ENCODE measurements around the gene SLIT1.

The SLIT1 gene

DNA sequence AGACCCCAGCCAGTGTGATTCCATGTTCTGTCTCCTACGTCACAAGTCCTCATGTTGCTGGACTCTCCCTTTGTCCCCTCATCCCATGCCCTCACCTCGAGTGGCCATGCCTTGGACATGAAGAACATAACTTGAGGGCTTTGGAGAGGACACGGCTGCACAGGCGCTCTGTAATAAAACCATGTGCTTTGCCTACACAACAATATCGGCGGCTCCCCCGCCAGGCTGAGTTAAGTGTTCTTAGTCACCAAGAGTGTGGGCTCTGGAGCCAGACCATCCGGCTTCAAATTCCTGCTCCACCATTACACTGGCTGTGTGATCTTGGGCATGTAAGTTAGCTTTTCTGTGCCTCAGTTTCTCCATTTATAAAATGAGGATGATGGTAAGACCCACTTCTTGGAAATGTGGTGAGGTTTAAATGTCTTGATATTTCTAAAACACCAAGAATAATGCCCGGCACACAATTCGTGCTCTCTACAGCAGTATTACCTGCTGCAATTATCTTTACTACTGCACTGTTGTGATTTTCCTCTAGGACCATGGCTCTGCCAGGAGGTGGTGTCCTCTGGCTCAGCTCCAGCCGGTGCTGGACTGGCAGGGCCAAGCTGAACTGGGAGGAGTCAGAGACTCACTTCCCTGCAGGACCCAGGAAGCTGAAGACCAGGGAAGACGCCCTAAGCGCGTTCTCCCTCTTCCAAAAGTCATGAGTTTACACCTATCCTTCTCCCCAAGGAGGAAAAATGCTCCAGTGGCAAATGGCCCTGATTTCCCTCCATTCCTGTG lies 15.7 kb downstream of the SLIT1 start:
- no peak for DNase-seq

DNA sequence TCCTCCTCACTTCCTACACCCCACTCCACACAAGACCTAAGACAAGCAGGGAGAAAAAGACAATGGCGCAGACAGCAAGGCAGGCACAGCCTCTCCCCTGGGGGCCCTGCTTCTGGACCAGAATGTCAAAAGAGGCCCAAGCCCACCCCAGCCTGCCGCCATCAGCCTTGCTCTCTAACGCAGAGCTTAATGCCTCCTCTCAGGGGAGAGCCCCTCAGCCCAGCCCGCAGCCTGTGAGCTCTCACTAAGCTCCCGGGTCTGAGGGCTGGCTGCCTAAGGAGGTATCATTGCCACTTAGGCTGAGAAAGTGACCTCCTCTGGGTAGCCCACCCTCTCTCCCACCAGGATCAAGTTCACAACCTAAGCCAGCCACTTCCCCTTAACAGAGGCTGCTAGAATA lies 16.7 kb downstream of the SLIT1 start:
- DNase-seq = no peak

DNA sequence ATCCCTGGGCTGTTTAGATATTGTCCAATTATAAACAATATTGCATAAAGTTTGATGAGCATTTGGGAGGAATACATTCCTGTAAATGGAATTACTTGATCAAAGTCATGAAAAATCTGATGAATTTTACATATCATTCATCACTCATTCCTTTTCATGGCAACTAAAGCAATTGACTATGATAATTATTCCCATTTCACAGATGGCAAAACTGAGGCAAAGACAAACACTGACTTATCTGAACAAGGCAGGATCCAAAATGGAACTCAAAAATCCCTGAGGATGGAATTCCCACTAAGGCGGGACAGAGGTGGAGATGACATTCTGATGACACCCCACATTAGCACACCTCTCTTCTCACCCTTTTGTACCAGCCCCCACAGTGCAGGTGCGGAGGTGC lies 17.1 kb downstream of the SLIT1 start:
- DNase-seq = no peak

DNA sequence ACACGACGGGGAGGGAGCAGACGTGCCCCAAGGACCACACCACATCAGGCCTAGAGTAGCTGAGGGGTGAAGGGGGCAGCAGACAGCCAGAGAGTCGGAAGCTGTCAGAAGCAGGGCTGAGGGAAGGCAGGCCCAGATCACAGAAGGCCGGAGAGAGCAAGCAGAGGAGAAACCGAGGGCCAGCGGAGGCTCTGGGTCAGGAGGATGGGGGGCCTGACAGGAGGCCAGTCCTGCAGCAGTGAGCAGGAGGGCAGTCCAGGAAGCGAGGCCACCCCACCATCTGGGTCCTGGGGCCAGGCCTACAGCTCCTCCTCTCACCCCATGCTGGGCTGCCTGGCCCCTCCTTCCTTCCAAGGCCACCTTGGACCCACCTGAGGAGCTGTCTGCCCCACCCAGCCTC lies 20.3 kb downstream of the SLIT1 start:
- no peak for DNase-seq

DNA sequence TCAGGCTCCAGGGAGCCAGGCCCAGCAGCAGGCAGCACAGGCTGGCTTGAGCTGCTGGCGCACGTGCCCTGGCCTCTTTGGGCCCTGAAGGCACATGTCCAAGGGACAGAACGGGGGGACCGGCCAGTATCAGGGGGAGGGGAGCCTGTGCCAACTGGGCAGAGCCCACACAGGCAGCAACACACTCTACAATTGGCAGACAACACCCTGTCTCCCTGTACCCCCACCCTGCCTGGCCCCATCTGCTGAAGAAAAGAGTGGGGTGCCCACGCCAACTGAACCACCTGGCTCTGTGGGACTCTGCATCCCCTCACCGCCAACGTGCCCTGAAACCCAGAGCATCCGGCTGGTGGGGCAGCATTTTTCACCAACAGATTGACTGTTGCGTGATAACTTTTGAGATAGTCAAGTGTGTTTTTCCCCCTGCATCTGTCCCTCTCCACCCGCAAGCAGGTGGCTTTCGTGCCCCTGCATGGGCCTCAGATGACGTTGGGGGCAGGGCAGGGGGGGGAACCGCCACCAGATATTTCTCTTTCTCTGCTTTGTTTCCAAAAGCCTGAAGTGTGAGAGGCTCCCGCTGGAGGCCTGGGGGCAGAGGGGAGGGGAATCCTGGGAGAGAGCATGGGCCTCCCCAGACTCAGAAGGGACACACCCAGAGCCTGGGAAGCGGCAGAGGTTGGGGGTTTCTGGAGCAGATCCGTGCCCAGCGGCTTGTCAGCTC lies 21.8 kb downstream of the SLIT1 start:
- DNase-seq = no peak

DNA sequence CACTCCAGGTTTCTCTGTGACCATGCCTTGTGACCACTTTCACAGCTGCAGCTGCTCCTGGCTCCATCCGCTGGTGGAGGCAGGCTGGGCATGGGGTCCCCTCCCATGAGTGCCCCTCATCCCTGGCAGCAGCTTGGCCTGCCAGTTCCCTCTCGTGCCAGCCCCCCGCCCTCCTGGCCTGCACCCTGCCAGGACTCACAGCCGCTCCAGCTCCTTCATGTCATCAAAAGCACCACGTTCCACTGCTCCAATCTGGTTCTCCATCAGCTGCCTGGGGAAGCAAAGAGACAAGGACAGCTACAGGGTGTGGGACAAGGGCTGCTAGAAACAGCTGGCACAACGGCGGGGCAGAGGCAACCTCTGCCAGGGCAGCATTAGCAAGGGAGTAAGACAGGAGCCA lies 22.6 kb downstream of the SLIT1 start:
- DNase-seq = no peak

DNA sequence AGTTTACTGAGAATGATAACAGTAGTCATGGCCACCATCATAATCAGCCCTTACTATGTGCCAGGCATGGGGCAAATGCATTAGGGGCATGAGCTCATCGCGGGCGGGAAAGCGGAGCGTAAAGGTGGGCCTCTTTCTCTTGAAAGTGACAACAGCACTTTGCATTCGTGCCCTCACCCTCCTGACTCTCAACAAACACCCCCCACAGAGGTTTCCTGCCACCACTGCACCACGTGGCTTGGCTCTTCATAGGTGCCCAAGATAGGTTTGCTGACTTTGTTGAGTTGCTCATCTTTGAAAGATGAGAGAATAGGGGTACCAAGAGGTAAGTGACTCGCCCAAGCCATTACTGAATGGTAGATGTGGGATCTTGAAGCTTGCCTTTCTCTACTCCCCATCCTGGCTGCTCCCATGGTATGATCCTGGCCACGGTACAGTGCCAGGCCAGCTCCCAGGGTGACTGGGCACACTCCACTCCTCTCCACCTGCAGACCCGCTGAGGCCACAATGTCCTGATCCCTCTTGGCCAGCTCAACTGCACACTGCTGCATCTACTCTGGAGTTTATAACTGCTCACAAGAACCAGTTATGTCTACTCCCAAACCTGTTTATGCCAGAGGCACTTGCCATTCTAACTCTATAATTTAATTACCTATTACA lies 26.0 kb downstream of the SLIT1 start:
- DNase-seq = no peak

DNA sequence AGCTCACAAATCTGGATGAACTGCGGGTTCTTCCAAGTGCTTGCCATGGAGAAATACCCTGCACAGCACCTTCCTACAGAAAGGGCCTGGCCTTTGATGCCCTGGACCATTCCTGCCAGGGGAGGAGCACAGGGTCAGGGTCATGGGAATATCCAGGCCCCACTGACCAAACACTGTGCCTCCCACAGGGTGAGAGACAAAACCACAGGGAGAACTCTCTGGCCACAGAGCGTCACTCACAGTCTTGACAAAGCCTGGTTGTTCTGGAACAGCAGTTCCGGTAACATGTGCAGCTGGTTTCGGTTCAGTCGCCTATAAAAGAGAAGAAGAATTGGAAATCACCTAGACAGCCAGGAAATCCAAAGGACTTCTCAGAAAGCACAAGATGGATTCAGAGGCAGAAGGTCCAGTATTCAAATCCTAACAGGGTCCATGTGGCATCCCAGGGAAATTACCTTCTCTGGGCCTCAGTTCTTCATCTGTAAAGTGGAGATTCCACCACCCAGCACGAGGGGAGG lies 28.1 kb downstream of the SLIT1 start:
- DNase-seq = no peak

DNA sequence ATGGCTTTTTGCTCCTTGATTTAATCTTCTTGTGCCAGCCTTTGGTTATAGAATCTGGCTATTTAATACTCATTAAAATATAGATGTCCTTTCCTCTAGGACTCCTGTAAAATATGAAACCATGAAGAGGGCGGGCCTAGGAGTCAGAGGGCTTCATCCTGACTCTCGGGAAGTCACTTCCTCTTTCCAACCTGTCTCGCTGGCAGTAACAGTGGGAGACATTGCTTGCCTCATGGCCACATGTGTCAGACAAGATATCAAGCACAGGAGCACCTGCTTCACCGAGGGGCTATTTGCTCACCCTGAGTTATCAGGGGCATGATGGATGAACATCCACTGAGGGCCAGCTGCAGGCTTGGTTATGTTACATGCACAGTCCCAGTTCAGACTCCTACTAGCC lies 31.0 kb downstream of the SLIT1 start:
- DNase-seq = no peak

DNA sequence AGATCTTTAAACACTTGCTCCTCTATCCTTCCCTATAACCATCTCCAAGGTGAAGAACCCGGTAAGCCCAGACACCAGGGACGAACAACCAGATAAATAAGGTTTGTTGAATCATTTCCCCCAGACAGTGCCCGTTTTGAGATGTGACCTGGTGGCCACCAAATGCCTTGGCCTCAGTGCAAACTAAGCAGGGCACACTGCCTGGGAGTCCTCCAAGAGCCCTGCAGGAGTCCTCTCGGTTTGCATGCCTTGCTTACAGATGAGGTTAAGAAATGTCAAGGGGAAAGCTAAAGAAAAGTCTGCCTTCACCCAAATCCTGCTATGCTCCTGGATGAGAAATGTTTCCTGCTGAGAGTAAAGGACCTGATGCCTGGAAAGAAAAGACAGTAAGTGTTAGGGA lies 31.6 kb downstream of the SLIT1 start:
- no peak for DNase-seq

DNA sequence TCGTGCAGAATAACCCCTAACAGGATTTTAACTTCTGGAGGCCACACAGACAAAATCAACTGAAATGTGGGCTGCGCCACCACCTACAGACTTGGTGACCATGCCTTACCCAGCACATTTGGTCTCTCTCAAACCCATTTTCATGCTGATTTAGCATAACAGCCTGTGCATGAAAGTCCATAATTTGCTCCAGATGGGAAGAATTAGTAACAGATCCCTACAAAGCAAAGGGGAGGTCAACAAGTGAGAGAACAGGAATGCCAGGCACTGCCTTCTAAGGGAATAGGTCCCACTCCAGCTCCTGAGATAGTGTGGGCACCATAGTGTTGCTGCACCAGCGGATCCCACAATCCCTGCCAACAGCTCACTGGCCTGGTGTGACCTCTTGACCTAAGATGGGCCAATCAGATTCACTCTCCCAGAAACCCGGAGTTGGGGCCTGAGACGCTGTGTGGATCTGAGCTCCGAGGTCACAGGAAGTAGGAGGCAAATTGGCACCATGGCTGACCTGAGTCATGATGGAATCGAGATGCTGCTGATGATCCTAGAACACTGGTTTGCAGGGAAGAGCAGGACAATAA lies 32.4 kb downstream of the SLIT1 start:
- DNase-seq = no peak

DNA sequence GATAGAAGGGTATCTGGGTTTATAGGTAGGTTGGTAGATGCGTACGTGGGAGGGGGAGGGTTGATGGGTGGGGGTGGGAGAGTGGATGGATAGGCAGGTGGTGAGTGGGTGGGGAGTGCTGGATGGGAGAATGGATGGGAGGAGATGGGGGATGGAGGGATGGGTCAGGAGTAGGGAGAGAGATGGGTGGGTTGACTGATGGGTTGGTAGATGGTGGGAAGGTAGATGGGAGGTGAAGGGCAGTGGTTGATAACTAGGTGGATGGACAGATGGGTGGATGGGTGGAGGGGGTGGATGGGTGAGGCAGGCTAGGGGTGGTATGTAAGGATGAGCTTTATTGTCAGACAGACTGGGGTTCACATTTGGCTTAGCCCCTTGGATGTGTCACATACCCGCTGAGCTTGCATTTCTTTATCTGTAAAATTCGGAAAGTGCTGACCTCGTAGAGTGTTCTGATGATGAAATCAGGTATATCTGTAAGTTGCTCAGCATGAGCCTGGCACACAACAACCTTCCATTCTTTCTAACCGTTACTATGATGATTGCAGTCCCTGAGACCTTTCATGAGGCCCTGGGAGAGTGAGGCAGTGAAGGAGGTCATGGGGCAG lies 34.3 kb downstream of the SLIT1 start:
- no peak for DNase-seq

DNA sequence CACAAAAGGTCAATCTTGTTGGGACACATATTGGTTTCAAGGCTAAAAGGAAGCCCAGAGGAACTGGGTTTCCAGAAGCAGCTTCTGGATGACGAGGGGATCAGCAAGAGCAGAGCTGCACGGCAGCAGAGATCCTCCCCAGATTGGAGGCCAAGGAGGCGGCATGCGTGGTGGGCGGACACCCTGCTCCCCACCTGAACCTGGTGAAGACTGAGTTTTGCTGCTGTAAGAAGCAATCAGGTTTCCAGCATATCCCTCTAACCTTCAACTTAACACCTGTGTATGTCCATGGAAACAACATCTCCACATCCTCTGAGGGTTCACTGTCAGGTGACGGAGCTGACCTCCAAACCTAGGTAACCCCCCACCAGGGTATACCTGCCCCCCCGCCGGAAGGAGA lies 35.1 kb downstream of the SLIT1 start:
- DNase-seq = no peak

DNA sequence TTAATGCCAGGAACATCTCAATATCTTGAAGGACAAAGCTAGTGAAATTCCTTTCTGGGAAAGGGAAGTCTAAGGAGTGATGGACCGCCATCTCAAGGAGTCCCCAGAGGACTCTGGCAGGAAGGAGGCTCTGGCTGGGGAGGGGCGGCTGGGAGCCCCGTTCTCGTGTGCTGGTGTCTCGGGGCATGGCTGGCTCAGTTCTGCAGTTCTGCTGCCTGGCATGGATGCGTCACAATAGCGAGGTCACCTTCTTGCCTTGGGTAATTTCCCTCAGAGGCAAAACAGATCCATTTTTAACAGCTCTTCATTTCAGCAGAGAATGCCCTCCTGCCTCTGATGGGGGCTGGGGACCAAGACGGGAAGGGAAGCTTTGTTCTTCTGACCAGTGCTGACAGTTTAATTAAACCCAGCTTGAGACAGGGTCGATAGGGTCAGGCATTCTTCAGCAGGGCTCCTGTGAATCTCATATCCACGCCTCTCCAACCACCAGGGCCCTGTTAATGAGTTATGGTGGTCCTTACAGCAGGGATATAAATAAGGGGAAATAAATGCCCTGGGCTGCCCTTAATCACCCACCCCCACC lies 35.7 kb downstream of the SLIT1 start:
- DNase-seq = no peak

DNA sequence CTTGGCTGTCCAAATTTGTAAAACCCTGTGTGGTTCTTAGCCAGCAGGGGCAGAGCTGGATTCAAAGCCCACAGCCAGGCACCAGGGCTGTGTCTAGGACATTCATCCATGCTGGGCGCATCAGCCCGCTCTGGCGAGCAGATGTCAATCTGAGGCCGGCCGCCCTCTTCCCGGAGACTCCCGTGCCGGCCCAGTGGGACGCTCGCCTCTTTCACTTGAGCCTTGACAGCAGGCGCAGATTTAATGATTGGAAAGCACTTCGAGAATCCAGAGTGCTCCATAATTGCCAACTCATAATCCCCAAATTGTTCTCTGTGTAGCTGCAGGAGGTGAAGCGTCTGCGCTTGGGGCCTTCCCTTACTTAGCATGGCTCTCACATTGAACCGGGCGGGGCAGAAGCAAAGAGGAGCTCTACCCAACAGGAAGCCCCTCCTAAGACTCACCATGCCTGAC lies 36.7 kb downstream of the SLIT1 start:
- no peak for DNase-seq

DNA sequence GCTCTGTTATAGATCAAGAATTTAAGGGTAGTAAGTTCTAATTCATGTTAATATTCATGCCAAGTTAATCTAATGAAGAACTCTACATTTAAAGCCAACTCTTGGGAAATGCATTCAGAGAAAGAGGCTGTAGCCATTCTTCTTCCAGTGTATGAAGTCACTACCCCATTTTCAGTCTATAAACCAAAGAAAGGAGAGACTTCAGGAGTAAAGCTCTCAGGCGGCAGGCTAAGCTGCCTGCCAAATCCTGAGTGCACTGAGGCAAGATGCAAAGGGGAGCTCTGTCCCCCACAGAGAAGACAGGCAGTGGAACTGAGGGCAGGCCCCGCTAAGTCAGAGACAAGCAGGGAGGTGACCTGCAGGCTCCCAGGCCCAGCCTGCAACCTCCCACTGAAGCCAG lies 41.5 kb downstream of the SLIT1 start:
- no peak for DNase-seq

DNA sequence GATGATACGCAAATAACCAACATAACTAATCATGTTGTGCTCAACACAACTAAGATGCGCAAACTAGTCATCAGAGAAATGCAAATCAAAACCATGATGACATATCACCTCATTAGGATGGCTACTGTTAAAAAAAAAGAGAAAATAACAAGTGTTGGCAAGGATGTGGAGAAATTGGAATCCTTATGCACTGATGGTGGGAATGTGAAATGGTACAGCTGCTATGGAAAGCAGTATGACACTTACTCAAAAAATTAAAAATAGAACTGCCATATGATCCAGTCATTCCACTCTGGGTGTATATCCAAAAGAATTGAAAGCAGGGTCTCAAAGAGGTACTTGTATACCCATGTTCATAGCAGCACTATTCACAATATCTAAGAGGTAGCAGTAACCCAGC lies 42.9 kb downstream of the SLIT1 start:
- no peak for DNase-seq

DNA sequence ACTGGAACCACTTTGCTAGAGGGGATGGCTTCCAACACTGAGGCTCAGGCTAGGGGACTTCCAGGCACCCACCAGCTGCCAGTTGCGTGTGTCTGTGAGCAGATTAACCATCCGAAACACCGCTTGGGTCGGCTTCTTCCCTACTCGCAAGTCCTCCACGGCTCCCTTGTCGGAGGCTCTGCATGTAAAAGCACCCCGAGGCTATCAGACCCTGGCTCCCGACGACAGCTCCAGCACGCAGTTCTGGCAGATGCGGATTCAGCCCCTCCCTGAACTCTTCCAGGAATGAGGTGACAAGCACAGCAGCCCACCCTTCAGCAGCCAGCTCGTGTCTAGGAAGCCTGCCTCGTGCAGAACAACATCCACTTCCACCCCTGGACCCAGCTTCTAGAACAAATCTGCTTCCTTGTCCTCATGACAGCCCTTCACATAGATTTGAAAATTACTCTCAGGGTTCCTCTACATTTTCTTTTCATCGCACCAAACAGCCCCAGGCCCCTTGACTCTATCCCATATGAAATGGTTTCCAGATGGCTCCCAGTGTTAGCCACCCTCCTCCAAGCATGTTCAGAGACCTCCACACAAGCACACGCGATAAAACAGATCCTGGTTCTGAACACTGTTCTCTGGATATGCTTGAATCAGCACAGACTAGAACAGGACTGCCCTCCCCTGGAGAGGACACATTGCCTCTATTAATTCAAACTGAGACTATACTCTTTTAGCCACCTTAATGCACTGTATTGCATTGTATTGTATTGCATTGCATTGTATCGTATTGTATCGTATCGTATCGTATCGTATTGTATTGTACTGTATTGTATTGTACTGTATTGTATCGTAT lies 44.6 kb downstream of the SLIT1 start:
- no peak for DNase-seq

DNA sequence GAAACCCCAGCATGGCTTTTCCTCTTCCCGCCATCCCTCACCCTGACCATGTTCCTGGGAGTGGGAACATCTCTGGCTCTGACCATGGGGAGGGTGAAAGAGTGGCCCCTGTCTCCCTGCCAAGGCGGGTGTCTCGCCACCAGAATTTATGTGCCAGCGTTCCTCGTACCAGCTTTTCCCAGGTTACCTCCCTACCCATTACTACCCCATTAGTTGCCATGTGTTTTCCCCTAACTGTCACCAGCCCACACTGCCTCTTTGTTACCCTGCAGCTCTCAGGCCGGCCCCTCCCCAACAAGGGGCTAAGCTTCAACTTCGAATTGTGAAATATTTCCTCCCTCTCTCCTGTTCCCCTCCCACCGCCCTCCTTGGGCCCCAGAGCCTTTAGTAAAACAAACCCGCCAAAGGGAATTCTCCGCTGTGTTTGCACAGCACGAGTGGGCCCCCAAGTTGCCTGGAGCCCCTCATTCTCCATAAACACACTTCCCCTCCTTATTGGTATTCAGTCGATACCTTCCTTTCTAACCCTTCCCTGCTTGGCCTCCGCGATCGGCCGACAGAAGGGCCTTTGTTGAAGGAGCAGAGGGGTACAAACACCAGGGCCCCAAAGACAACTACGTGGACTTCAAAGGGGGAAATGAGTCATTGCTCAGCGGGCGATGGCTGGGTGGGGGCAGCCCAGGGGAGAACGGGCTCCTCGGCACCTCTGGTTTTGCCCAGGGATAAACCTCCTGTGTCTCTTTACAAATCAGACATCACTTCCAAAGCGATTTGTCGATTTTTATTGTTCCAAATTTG lies 45.5 kb downstream of the SLIT1 start:
- no peak for DNase-seq

DNA sequence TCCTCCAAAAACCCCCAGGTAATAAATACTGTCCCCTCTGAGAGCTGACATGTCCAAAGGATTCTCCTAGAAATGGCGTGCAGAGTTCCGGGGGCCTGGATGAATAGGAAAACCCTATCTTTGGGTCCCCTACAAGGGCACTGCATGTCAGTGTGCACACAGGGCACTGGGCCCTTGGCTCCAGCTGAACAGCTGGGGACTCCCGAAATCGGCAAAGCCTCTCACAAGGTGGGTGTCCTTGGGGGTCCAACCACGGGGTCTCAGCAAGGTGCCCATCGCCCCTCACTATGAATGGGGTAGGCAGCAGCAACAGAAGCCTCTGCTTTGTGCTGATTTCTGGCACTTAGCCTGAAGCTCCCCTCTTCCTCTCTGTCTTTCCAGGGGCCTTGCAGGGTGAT lies 46.1 kb downstream of the SLIT1 start:
- no peak for DNase-seq

DNA sequence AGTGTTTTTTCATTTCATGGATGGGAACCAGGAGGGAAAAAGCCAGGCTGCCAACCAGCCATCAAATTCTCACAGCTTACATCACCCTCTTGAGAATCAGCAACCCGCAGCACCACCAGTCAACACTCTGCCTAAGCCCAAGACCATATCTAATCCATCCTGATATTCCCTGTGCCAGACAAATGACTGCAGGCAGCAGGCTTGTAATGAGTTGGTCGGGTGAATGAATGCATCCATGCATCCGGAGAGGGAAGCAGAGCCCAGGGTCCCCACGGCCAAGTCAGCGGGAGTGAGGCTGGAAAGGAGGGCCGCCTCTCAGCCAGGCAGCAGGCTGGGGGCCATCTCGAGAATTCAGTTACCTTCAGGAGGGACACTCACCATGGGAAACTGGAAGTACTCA lies 46.9 kb downstream of the SLIT1 start:
- DNase-seq = no peak

Measured in NCI-H526 treated with DMSO at 0.1 percent for 48 hours (cell line).